RPMI8226 (cell line): ENCODE data around the gene PRDM16.

Source experiments
- DNase-seq: peaks from one replicate; pipeline ENCODE4 v3.0.0-alpha.2; 2015

The PRDM16 gene

DNA sequence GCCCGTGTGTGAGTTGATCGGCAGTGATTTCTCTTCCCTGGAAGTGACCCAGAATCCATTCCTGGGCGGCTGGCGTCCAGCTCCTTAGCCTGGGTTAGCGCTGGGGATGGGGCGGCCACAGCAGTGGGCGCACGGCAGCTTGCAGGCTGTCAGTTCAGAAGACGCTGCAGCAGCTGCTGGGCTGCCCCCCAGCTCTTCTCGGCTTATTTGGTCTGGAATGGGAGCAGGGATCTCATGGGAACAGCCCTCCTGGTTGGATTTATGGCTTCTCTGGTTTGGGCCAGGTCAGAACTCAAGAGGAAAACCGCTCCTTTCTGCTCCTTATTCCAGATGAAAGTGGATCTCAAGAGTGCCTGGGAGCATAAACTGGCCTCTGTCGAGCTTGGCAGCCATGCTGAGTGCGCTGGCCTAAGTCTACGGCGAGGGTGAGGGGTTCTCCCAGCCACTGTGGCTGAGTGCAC, 148.2 kb downstream of the PRDM16 start:
- no peak for DNase-seq

- no peak for DNase-seq
These were observed 149.1 kb downstream of the PRDM16 start for GRCh38 chr1:3217979-3218679.

DNA sequence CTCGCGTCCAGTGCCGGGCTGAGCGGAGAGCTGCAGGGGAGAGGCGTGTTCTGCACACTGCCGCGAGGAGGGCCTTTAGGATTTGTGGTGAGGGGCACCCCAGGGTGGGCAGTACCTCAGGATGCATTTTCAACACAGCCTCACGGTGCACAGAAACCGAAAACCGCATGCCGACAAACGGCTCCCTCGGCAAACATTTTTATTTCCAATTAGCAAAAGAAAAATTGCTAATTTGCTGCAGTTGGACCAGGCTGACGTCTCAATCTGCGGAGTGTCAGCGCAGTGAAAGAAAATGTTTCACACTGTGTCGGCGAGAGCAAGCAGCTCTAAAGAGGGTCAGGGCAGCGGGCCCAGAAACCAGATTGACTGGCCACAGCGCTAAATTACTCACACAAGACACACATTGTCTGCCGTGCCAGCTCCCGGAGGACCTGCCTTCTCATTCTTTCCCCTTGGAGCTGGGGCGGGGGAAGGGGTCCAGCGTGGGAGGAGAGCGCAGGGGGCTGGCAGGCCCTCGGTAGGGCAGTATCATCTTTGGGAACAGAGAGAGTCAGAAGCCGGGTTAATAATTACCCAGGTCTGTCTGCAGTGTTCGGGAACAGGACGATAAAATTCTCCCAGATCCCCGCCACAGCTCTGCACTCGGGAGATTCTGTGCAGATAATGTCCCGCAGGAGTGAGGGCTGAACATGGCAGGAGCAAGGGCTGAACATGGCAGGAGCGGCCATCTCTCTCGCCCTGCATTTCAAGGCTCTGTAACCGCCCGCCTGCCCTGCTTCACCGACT, 150.2 kb downstream of the PRDM16 start:
- DNase-seq = peak; percentile 56

DNA sequence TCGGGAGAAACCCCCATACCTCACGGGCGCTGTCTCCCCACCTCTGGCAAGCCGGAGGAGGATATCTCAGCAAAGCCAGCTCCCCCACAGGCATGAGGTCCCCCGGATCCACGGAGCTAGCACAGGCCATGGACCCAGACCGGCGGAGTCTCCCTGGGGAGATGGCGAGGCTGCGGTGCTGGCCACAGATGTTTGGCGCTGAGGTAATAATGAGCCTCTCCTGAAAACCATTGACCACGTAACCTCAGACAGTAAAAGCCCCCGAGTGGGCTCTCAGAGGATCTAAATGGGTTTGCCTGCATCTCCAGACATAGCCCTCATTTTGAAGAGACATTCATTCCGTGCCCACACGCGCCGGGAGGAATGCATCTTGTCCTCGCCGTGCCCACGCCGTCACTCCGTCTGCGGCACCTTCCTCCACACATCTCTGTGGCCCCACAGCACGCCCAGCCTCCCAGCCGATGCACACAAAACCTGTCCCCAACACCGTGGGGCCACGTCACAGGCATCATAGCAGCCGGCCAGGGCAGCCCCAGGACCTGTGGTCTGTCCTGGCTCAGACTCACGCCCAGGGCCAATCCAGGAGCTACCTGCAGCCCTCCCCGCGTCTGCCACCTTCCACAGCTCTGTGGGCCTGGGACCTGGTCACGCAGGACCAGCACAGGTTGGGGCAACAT, 150.9 kb downstream of the PRDM16 start:
- DNase-seq = no peak

- DNase-seq = no peak
These were observed 152.4 kb downstream of the PRDM16 start for GRCh38 chr1:3221112-3222041.

DNA sequence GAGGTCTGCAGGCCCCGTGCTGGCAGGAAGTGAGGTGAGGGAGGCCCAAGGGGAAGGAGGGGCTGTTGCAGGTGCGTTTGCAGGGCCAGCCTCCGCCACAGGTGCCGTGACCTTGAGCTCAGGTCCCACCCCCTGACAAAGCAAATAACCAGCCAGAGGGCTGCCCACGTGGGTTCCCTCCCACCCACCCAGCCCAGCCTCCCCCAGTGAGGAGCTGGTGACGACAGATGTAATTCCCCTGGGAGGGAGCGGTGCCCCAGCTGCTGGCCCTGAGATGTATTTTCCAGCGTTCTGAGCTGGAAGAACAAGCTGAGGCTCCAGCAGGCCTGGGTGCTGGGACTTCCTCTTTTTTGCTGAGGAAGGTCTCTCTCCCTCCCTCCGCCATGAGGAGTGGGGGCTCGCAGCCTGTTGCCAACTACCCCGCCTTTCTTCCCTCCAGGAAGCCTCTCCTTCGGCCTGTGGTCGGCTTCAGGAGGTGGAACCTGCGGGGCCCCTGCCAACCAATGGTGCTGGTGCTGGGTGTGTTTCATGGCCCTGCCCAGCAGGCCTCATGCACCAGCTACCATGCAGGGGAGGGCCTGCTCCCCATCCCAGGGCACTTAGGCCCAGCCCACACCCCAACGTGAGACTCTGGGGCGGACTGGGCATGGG, 153.2 kb downstream of the PRDM16 start:
- peak; percentile 96 for DNase-seq

GRCh38 chr1:3225661-3226060, 156.7 kb downstream of the PRDM16 start:
- no peak for DNase-seq

DNA sequence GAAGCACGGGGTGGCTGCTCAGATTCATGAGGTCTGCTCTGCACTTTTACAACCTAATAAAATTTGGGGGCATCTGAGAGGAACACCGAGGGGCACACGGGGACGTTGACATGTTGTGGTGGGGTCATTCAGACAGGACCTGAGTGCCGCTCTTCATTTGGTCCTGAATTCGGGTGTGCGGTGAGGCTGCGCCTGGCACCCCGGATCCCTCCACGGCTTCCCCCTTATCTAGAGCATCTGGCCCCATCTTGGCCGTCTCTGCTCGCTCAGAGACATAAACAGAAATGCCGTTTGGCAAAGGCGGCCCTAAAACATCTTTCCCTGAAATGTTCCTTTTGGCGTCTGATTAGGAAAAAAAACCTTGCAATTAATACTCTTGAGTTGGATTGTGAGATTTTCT, 157.2 kb downstream of the PRDM16 start:
- no peak for DNase-seq

GRCh38 chr1:3226701-3227350, 157.8 kb downstream of the PRDM16 start:
- no peak for DNase-seq

- no peak for DNase-seq
These were observed 158.3 kb downstream of the PRDM16 start for GRCh38 chr1:3227351-3227704.

GRCh38 chr1:3227893-3228292, 158.9 kb downstream of the PRDM16 start:
- no peak for DNase-seq

GRCh38 chr1:3229081-3229725, 160.2 kb downstream of the PRDM16 start:
- no peak for DNase-seq

- peak; percentile 63 for DNase-seq
These were observed 161.6 kb downstream of the PRDM16 start for GRCh38 chr1:3230553-3230952.

- no peak for DNase-seq
These were observed 162.2 kb downstream of the PRDM16 start for GRCh38 chr1:3231245-3231644.

DNA sequence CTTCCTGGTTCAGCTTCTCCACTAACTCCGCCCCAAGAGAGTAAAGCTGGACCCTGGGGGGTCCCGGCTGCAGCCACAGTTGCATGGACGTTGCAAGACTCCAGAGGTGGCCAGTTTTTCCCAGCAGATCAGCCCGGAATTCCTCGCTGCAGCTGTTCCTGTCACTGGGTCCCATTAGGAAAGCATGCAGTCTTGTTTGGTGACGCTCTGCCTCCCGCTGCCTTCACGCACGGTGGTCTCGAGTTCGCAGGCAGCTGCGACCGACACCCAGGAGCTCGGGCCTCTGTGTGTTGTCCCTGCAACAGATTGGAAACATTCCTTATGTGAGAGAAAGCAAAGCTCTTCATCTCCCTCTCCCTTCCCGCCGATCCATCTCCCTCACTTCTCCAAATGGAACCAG, 162.8 kb downstream of the PRDM16 start:
- DNase-seq = no peak

GRCh38 chr1:3233031-3233430, 164.0 kb downstream of the PRDM16 start:
- no peak for DNase-seq

- DNase-seq = no peak
These were observed 164.5 kb downstream of the PRDM16 start for GRCh38 chr1:3233551-3233950.

DNA sequence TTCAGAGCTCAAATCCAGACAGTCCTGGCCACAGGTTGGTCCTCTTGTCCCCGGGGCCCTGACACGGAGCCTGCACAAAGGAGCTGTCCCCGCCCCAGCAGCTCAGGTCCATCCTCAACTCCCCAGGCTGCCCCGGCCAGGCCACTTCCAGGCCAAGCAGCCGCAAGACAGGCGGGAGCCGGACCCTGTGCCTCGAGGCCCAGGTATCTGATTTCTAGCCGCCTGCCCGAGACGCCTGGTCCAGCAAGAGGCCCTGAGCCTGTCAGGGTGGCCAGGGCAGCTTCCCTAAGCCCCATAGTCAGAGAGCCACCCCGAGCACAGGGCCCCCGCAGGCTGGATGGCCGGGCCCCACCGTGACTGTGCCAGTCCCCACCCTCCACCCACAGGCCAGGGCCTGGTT, 165.3 kb downstream of the PRDM16 start:
- no peak for DNase-seq

GRCh38 chr1:3234956-3235355, 166.0 kb downstream of the PRDM16 start:
- DNase-seq = no peak

- no peak for DNase-seq
These were observed 166.5 kb downstream of the PRDM16 start for GRCh38 chr1:3235496-3235895.

DNA sequence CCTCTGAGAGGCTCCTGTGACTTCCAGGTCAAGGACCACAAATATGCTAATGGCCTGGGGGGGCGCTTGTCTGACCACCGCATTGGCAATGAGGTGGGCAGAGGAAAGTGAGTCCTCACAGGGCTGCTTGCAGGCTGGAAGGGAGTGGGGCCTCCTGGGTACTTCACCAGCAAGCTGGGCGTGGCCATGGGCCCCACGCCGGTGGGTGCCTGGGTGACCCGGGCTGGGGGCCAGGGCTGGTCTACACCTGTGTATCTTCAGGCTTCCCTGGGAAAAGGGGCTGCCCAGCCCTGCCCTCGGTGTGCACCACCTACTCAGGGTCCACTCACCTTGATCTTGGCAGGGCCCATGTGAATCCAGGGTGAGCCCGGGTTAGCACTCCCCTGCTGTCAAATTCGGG, 167.4 kb downstream of the PRDM16 start:
- no peak for DNase-seq
